GM21515 (cell line): ENCODE results near the gene NT5C3B.
"Not testable (repeated sequence)": the region's sequence is repeated elsewhere in the genome, so short reads cannot be mapped to it uniquely, and the experiment has no call there.

Source experiments
- ATAC-seq: cut with Tn5 transposase; IDR thresholded peaks from one replicate; pipeline ENCODE4 v1.9.1; 2021; ENCODE audit not compliant: unreplicated experiment

The NT5C3B gene

DNA sequence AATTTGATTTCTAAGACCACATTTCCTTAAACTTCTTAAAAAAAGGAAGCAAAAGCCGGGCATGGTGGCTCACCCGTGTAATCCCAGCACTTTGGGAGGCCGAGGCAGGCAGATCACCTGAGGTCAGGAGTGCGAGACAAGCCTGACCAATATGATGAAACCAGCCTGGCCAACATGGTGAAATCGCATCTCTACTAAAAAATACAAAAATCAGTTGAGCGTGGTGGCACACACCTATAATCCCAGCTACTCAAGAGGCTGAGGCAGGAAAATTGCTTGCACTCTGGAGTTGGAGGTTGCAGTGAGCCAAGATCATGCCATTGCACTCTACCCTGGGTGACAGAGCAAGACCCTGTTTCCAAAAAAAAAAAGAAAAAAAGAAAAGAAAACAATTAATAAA lies 4.7 kb upstream of the NT5C3B start:
- ATAC-seq: not testable (repeated sequence)

DNA sequence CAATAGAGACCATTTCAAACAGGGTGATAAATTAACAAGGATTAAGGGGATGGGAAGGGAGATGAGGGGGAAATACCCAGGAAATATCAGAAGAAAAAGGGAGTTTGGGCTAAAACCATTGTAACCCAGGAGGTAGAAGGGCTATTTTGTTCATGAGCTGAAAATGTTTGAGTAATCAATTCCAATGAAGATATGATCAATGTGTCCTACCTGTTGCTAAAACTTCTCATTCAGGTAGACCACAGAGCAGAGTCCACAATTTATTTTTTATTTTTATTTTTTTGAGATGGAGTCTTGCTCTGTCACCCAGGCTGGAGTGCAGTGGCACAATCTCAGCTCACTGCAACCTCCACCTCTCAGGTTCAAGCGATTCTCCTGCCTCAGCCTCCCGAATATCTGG lies 3.4 kb upstream of the NT5C3B start:
- not testable (repeated sequence) for ATAC-seq

DNA sequence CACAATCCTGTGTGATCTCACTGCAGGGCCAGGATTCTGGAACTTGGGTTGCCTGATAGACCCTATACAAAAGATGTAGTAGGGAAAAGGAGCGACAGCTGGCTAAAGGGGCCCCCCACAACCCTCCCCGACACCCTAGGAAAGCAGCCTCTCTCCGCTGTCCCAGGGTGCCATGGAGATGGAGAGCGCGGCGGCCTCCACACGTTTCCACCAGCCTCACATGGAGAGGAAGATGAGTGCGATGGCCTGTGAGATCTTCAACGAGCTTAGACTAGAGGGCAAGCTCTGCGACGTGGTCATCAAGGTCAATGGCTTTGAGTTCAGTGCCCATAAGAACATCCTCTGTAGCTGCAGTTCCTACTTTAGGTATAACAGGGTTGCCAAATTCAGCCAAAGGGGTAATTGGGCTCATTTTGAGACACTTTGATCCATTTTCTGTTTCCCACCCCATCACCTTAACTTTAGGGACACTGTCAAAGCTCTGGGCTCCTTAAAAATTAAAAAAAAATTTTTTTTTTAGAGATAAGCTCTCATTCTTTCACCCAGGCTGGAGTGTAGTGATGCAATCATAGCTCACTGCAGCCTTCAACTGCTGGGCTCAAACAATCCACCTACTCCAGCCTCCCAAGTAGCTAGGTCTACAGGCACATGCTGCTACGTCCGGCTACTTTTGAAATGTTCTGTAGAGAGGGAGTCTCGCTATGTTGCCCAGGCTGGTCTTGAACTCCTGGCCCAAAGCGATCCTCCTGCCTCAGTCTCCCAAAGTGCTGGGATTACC lies 1.9 kb upstream of the NT5C3B start, which contains the start of gene KLHL10:
Gene KLHL10, plus strand, starts transcription at position 65 of the 778 bp plus-strand sequence. Its CDS starts 108 bp downstream, at position 173.
- ATAC-seq: no peak

DNA sequence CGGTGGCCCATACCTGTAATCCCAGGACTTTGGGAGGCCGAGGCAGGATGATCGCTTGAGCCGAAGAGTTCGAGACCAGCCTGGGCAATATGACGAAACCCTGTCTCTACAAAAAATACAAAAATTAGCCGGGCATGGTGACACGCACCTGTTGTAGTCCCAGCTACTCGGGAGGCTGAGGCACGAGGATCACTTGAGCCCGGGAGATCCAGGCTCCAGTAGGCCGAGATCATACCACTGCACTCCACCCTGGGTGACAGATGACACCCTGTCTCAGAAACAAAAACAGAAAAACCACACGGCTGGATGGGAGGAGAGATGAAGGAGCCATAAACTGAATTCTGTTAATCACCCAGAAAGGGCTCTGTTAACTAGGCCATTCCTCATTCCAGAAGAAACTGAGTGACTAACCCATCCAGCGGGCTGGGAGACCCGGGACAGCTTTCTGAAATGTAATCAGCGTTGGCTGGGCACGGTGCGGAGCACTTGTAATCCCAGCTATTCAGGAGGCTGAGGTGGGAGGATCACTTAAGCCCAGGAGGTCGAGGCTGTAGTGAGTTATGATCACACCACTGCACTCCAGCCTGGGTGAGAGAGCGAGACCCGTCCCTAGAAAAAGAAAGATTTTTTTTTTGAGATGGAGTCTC lies 641 bp upstream of the NT5C3B start:
- no peak for ATAC-seq

DNA sequence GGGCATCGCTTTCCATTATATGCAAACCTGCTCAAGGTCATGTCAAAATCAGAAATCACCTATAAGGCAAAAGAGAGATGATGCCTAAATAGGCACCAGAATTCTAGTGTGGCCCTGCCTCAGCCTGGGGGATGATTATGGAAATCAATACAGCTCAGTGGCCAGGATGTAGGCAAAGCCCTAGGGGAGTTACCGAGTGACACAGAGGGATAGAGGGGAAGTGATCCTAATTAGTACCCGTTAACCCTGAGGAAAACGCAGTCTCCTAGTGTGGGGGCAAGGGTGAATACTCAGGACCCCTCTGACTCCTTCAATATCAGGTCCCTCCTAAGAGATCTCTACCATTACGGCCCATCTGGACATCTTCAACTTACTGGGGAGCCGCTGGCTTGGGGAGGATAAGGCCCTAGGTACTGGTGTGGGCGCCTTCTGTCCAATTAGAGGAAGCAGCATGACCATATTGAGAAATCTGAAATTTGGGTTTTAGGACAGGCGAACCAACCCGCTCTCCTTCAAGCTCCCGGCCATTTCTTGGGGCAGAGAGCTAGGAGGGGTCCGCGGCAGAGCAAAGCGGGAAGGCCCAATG lies 725 bp downstream of the NT5C3B start:
- peak; percentile 40 for ATAC-seq

DNA sequence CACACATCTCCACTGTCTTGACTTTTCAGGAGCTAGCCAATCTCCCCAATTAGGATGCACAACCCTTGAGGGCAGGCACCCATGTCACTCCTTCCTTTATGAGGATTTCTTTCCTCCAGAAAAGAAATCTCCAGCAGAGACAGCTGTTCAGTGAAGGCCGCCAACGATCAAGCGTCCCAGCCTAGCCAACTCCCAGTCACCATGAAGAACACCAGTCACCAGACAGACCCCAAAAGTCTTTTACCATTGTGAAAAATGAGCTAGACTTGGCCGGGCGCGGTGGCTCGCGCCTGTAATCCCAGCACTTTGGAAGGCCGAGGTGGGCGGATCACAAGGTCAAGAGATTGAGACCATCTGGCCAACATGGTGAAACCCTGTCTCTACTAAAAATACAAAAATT lies 6.1 kb downstream of the NT5C3B start:
- not testable (repeated sequence) for ATAC-seq

DNA sequence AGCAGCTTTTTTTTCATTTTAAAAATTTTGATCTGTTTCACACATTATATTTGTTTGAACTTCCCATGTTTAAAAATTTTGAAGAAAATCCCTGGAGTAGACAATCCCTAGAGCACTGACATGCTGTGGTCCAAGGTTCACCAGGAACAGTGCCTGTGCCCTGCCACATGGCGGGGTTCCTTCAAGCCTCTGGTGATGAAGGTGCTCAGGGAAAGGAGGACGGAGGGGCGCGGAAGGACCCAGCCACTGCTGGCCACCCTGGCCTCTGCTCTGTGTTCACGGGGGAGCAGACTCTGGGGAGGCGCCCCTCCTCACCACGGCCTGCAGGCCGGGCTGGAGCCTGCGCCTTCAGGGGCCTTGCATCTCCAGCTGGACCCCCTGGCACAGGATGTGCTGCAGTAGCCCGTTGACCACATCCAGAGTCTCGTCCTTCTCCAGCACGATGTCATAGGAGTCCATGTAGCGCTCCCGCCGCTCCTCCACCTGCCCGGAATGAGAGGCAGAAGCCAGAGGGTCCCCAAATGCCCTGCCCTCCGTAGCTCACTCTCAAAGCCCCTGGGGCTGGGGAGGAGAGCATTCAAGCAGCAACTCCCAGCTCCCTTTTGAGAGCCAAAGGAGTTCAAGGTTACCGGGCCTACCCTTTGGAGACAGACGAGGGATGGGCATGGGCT lies 10.7 kb downstream of the NT5C3B start:
- ATAC-seq: no peak

DNA sequence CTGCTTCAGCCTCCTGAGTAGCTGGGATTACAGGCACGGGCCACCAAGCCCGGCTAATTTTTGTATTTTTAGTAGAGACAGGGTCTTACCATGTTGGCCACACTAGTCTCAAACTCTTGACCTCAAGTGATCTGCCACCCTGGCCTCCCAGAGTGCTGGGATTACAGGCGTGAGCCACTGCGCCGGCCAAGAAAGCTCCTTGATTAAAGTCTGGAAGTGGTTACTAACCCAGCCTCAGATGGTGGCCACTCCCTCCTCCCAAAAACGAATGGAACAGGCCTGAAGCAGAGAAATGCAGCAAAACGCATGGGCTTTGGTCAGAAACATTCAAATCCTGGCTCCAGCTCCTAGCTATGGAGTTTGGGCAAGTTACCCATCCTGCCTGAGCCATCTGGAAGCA lies 11.9 kb downstream of the NT5C3B start:
- no peak for ATAC-seq

DNA sequence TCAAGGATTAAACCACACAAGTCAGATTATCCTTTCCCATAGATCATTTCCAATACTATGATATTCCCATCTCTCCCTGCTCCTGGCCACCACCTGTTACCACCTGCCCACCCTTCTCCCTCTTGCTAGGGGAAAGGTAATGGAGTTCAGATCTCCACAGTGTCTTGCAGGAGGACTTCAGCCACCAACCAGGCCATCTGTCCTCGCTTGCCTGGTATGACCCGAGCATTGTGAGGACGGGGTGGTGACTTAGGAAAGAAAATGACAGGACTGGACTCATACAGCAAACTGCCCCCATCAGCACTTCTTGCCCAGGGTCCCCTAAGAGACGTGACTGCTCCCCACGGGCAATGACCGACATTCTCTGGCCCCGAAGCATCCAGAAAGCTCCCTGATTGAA lies 12.5 kb downstream of the NT5C3B start:
- ATAC-seq: no peak

DNA sequence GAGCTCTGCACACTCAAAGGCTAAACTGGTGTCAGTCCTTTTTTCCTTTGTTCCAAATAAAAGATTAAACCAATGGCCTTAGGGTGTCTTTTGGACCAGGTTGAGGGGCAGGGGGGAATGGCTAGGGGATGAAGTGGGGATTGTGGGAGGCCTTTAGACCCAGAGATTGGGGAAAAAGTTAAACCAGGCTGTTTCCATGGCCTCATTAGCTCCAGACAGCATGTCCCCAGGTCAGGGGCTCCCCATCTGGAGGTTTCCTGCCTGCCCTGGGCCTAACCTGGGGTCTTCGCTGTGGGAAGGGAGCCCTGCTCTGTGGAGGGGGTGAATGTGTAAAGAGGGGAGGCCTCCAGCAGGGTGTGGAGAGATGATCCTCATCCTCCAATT lies 12.9 kb downstream of the NT5C3B start:
- no peak for ATAC-seq

DNA sequence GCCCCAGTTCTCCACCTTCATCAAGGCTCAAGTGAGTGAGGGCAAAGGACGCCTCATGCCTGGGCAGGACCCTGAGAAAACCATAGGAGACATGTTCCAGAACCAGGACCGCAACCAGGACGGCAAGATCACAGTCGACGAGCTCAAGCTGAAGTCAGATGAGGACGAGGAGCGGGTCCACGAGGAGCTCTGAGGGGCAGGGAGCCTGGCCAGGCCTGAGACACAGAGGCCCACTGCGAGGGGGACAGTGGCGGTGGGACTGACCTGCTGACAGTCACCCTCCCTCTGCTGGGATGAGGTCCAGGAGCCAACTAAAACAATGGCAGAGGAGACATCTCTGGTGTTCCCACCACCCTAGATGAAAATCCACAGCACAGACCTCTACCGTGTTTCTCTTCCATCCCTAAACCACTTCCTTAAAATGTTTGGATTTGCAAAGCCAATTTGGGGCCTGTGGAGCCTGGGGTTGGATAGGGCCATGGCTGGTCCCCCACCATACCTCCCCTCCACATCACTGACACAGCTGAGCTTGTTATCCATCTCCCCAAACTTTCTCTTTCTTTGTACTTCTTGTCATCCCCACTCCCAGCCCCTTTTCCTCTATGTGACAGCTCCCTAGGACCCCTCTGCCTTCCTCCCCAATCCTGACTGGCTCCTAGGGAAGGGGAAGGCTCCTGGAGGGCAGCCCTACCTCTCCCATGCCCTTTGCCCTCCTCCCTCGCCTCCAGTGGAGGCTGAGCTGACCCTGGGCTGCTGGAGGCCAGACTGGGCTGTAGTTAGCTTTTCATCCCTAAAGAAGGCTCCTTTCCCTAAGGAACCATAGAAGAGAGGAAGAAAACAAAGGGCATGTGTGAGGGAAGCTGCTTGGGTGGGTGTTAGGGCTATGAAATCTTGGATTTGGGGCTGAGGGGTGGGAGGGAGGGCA lies 13.6 kb downstream of the NT5C3B start:
- ATAC-seq: no peak

DNA sequence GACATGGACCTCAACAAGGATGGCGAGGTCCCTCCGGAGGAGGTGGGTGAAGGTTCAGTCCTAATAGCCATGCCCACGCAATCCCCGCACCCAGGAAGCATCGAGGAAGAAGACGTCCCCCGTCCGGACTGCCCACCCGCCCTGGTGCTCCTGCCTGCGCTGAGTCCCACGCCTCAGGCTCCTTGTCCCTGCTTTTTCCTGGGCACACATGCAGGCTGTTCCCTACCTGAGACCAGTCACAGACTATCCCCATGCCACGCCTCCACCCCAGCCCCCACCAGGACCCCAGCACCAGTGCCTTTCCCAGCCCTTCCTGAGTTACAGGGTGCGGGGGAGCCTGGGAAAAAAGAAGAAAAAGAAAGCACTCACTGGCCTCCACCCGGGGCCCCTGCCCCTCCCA lies 14.3 kb downstream of the NT5C3B start:
- no peak for ATAC-seq

DNA sequence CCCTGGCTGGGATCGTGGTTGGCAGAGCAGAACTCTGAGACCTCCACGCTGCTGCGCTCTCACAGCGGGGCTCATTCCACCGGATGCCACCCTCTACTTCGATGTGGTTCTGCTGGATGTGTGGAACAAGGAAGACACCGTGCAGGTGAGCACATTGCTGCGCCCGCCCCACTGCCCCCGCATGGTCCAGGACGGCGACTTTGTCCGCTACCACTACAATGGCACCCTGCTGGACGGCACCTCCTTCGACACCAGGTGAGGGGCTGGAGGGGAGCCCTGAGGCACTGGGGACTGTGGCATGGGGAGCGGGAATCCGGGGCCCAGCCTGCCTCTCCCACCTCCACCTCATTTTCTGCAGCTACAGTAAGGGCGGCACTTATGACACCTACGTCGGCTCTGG lies 18.0 kb downstream of the NT5C3B start:
- no peak for ATAC-seq

DNA sequence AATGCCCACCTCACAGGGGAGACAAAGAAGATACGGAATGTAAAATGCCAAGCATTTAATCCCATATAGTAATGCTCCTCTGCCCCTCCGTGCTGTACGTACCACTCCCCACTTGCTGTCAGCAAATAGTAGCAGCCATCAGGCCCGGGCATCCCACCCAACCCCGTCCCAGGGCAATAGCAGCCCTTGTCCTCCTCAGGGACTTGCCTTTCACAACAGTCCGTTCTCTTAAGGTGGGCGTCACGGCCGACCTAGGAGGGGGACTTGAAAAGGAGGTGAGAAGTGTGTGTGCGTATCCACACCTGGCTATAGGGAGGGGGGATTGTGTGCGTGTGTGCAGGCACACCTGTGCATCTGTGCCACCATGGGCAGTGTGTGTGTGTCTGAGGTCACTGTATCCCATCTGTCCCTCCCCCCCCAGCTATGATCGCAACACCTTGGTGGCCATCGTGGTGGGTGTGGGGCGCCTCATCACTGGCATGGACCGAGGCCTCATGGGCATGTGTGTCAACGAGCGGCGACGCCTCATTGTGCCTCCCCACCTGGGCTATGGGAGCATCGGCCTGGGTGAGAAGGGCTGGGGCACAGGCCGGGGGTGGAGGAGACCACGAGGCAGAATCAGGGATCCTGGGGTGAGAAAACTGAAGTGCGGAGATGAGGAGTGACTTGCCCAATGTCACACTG lies 19.3 kb downstream of the NT5C3B start:
- ATAC-seq: no peak

DNA sequence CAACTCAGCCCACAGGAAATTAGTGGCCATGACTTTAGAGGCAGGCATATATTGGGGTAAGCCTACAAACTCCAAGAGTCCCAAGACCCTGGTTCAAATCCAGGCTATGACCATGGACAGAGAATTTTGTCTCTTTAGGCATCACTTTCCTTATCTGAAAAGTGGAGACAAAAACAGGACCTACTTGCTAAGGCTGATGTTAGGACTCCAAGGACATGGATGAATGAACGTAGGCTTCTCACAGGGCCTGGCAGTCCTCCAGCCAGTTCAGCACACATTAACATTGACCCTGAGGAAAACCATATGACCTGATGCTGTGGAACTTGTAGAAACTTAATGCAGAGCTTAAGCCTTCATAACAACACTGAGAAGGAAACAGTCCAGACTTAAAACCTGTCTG lies 21.8 kb downstream of the NT5C3B start:
- no peak for ATAC-seq

DNA sequence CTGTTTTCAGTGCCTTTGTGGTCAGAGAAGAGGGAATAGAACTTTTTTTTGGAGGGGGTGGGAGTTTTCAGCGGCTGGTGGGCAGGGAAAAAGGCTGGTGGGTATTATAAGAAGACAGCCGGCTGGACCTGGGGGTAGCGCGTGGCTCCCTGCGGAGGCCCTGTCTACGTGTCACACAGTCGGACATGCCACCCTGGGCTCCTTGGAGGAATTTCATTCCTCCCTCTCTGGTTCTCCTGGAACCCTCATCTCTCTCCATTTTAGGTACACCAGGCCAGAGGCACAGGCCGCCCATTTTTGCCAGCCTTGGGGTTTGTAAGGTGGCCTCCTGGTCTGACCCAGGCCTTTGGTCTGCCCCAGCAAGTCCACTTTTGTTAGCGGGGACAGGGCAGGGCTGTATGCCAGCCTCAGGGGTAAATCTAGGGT lies 22.3 kb downstream of the NT5C3B start:
- no peak for ATAC-seq

DNA sequence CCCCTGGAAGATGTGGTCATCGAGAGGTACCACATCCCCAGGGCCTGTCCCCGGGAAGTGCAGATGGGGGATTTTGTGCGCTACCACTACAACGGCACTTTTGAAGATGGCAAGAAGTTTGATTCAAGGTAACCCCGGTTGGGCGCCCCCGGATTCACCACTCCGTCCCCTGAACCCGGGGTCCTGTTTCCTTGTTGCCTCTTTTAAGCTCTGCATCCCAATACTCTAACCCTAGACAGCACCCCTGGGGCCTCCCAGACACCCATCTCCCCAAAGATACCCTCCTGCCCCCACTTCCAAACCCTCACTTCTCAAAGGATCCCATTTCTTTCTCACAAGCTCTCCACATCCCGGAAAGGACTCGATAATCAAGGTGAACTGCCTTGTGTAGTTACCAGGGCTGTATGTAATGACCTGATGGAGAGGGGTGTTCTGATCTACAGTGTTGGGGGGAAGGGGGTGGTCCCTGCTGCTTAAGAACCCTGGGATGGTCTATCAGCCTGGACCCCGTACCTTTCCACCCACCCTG lies 22.8 kb downstream of the NT5C3B start:
- no peak for ATAC-seq

DNA sequence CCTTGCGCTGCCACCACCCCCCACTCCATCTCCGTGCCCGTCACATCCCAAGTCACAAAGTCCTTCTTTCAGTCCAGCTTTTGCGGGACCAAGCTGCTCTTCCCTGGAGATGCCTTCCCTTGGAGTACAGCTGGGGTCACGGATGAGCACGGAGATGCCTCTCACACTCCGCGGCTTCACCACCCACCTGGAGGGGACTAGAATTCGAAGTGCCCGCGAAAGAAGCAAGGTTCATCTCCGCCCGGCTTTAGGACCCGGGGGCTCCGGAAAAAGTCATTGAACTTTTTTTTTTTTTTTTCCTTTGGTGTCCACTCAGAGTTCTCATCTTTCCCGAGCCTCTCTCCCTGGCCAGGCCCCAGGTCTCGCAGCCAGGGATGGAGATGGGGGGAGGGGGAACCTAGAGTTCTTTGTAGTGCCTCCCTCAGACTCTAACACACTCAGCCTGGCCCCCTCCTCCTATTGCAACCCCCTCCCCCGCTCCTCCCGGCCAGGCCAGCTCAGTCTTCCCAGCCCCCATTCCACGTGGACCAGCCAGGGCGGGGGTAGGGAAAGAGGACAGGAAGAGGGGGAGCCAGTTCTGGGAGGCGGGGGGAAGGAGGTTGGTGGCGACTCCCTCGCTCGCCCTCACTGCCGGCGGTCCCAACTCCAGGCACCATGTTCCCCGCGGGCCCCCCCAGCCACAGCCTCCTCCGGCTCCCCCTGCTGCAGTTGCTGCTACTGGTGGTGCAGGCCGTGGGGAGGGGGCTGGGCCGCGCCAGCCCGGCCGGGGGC lies 23.5 kb downstream of the NT5C3B start, which contains the start of gene FKBP10:
Gene FKBP10, plus strand, starts transcription at position 624 of the 771 bp plus-strand sequence. Its CDS starts 31 bp downstream, at position 655.
- ATAC-seq: no peak
